AG08396 (cell line): ENCODE measurements around the gene FLRT2.

Experiments
- DNase-seq: peaks from one replicate; pipeline ENCODE4 v3.0.0; 2012; ENCODE audit warnings: low spot score, mixed read lengths

FLRT2 gene

GRCh38 chr14:85529803-85530574 is at the start of gene FLRT2:
FLRT2 (plus strand) TSS chr14:85530144; CDS start chr14:85621515, 91,371 bp downstream.
- peak; percentile 43 for DNase-seq

- DNase-seq = no peak
Measured at GRCh38 chr14:85481471-85481870, 48.5 kb upstream of the FLRT2 start.

- no peak for DNase-seq
Measured at GRCh38 chr14:85482552-85482951, 47.4 kb upstream of the FLRT2 start.

GRCh38 chr14:85483037-85483436 is 46.9 kb upstream of the FLRT2 start:
- DNase-seq = no peak

- no peak for DNase-seq
Measured at GRCh38 chr14:85483652-85484051, 46.3 kb upstream of the FLRT2 start.

- peak; percentile 11 for DNase-seq
Measured at GRCh38 chr14:85487215-85487614, 42.7 kb upstream of the FLRT2 start.

- no peak for DNase-seq
Measured at GRCh38 chr14:85501751-85502150, 28.2 kb upstream of the FLRT2 start.

- DNase-seq = no peak
Measured at GRCh38 chr14:85508863-85509262, 21.1 kb upstream of the FLRT2 start.

- DNase-seq = no peak
Measured at GRCh38 chr14:85512451-85512850, 17.5 kb upstream of the FLRT2 start.

- DNase-seq = no peak
Measured at GRCh38 chr14:85514487-85514886, 15.5 kb upstream of the FLRT2 start.

GRCh38 chr14:85516239-85517113 is 13.5 kb upstream of the FLRT2 start:
- DNase-seq = peak; percentile 47

- no peak for DNase-seq
Measured at GRCh38 chr14:85517114-85517688, 12.7 kb upstream of the FLRT2 start.

- no peak for DNase-seq
Measured at GRCh38 chr14:85519661-85520305, 10.2 kb upstream of the FLRT2 start.

GRCh38 chr14:85520581-85520980 is 9.4 kb upstream of the FLRT2 start:
- no peak for DNase-seq

GRCh38 chr14:85523624-85524023 is 6.3 kb upstream of the FLRT2 start:
- DNase-seq = no peak

- peak; percentile 27 for DNase-seq
Measured at GRCh38 chr14:85527006-85527405, 2.9 kb upstream of the FLRT2 start.

GRCh38 chr14:85527445-85528035 is 2.4 kb upstream of the FLRT2 start:
- DNase-seq = no peak

GRCh38 chr14:85528080-85528896 is 1.7 kb upstream of the FLRT2 start:
- peak; percentile 58 for DNase-seq

- DNase-seq = peak; percentile 41
Measured at GRCh38 chr14:85528897-85529631, 880 bp upstream of the FLRT2 start.

GRCh38 chr14:85530626-85531025 is 682 bp downstream of the FLRT2 start:
- no peak for DNase-seq
